CD4-positive, alpha-beta T cell treated with Interleukin-2 at 100 ng/mL for 4 hours (primary cell): ENCODE data around the gene SORCS1.

Source experiments
- DNase-seq: peaks from one replicate; pipeline ENCODE4 v3.0.0-alpha.2; 2020; ENCODE audit warnings: low spot score

Gene SORCS1

GRCh38 chr10:106537866-106538265, 626.6 kb downstream of the SORCS1 start:
- DNase-seq: no peak

GRCh38 chr10:106535304-106535953, 629.1 kb downstream of the SORCS1 start:
- DNase-seq: no peak

GRCh38 chr10:106534441-106534840, 630.1 kb downstream of the SORCS1 start:
- no peak for DNase-seq

GRCh38 chr10:106528702-106529101, 635.8 kb downstream of the SORCS1 start:
- DNase-seq: no peak

GRCh38 chr10:106525835-106526234, 638.7 kb downstream of the SORCS1 start:
- DNase-seq: no peak
